WTC11 (cell line): ENCODE data around the gene SRPK3.

Experiments
- CBFB ChIP-seq: sonication (generic); formaldehyde crosslinking; IDR thresholded peaks from 2 replicates; pipeline ENCODE4 v1.8.1; 2022; ENCODE audit warnings: mild to moderate bottlenecking, low read depth, missing genetic modification reagents
- CREM ChIP-seq: sonication (generic); formaldehyde crosslinking; IDR thresholded peaks from 2 replicates; pipeline ENCODE4 v1.8.1; 2022; ENCODE audit warnings: mild to moderate bottlenecking, missing genetic modification reagents, moderate library complexity
- FOXK1 ChIP-seq: sonication (generic); formaldehyde crosslinking; IDR thresholded peaks from 2 replicates; pipeline ENCODE4 v1.8.0; 2022; ENCODE audit warnings: mild to moderate bottlenecking, moderate library complexity, missing genetic modification reagents
- JAZF1 ChIP-seq: fragments of 250-450 bp; sonication (Bioruptor Pico); IDR thresholded peaks from 2 replicates; pipeline ENCODE4 v1.9.0; 2021; ENCODE audit warnings: moderate library complexity, mild to moderate bottlenecking, inconsistent platforms
- JUN ChIP-seq: sonication (generic); formaldehyde crosslinking; IDR thresholded peaks from 2 replicates; pipeline ENCODE4 v1.8.0; 2023; ENCODE audit warnings: mild to moderate bottlenecking, missing genetic modification reagents
- NFE2L1 ChIP-seq: sonication (generic); formaldehyde crosslinking; IDR thresholded peaks from 2 replicates; pipeline ENCODE4 v1.8.1; 2023; ENCODE audit warnings: missing genetic modification reagents
- NR3C1 ChIP-seq: sonication (generic); formaldehyde crosslinking; conservative IDR thresholded peaks from 2 replicates; pipeline ENCODE4 v1.8.1; 2023; ENCODE audit warnings: low read depth, mild to moderate bottlenecking, missing genetic modification reagents
- ZNF317 ChIP-seq: sonication (generic); formaldehyde crosslinking; IDR thresholded peaks from 2 replicates; pipeline ENCODE4 v1.8.1; 2023; ENCODE audit warnings: low read depth, mild to moderate bottlenecking, moderate library complexity, missing genetic modification reagents, borderline replicate concordance
- TF ChIP-seq, protein P1 (sequence below): sonication (generic); formaldehyde crosslinking; IDR thresholded peaks from 2 replicates; pipeline ENCODE4 v1.8.0; 2022; ENCODE audit warnings: mild to moderate bottlenecking, missing genetic modification reagents
- TF ChIP-seq, protein P2 (sequence below): fragments of 200-600 bp; IDR thresholded peaks from 2 replicates; pipeline ENCODE4 v1.8.0; 2022; ENCODE audit warnings: antibody characterized with exemption
- TF ChIP-seq, protein P3 (sequence below): fragments of 250-450 bp; sonication (Bioruptor Pico); IDR thresholded peaks from 2 replicates; pipeline ENCODE4 v1.9.0; 2021; ENCODE audit warnings: mild to moderate bottlenecking
- TF ChIP-seq, protein P4 (sequence below): sonication (generic); formaldehyde crosslinking; conservative IDR thresholded peaks from 2 replicates; pipeline ENCODE4 v1.8.1; 2022; ENCODE audit warnings: mild to moderate bottlenecking, missing genetic modification reagents
- TF ChIP-seq, protein P5 (sequence below): sonication (generic); formaldehyde crosslinking; IDR thresholded peaks from 2 replicates; pipeline ENCODE4 v1.8.0; 2022; ENCODE audit warnings: mild to moderate bottlenecking, missing genetic modification reagents

DNA sequence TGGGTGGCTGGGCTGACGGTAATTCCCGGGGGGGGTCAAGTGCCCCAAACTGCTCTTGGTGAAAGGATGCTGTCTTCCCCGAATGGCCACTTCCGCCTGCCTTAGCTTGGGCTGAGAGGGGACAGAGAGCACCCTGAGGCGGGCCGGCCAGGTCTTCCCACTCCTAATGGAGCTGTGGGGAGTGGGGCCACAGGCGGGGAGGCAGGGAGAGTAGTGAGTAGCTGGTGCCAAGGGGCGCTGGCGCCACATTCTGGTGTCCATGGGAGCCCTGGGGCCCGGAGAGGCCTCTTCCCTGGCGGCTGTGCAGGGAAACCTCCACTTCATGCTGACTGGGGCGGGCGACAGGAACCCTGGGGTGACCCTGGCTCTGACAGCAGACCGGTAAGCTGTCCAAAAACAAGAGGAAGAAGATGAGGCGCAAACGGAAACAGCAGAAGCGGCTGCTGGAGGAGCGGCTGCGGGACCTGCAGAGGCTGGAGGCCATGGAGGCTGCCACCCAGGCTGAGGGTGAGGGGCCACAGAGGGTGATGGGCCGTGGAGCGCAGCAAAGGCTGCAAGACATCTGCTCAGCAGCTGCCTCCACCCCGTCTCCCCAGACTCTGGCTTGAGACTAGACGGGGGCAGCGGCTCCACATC is 2.7 kb downstream of the SRPK3 start:
- TF ChIP-seq, protein P1, sequence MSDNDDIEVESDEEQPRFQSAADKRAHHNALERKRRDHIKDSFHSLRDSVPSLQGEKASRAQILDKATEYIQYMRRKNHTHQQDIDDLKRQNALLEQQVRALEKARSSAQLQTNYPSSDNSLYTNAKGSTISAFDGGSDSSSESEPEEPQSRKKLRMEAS (CRISPR knock-in tag) = no peak
- no peak for TF ChIP-seq ZNF317 (CRISPR knock-in tag)
- no peak for TF ChIP-seq CBFB (CRISPR knock-in tag)
- TF ChIP-seq, protein P2, sequence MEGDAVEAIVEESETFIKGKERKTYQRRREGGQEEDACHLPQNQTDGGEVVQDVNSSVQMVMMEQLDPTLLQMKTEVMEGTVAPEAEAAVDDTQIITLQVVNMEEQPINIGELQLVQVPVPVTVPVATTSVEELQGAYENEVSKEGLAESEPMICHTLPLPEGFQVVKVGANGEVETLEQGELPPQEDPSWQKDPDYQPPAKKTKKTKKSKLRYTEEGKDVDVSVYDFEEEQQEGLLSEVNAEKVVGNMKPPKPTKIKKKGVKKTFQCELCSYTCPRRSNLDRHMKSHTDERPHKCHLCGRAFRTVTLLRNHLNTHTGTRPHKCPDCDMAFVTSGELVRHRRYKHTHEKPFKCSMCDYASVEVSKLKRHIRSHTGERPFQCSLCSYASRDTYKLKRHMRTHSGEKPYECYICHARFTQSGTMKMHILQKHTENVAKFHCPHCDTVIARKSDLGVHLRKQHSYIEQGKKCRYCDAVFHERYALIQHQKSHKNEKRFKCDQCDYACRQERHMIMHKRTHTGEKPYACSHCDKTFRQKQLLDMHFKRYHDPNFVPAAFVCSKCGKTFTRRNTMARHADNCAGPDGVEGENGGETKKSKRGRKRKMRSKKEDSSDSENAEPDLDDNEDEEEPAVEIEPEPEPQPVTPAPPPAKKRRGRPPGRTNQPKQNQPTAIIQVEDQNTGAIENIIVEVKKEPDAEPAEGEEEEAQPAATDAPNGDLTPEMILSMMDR = no peak
- TF ChIP-seq, protein P3, sequence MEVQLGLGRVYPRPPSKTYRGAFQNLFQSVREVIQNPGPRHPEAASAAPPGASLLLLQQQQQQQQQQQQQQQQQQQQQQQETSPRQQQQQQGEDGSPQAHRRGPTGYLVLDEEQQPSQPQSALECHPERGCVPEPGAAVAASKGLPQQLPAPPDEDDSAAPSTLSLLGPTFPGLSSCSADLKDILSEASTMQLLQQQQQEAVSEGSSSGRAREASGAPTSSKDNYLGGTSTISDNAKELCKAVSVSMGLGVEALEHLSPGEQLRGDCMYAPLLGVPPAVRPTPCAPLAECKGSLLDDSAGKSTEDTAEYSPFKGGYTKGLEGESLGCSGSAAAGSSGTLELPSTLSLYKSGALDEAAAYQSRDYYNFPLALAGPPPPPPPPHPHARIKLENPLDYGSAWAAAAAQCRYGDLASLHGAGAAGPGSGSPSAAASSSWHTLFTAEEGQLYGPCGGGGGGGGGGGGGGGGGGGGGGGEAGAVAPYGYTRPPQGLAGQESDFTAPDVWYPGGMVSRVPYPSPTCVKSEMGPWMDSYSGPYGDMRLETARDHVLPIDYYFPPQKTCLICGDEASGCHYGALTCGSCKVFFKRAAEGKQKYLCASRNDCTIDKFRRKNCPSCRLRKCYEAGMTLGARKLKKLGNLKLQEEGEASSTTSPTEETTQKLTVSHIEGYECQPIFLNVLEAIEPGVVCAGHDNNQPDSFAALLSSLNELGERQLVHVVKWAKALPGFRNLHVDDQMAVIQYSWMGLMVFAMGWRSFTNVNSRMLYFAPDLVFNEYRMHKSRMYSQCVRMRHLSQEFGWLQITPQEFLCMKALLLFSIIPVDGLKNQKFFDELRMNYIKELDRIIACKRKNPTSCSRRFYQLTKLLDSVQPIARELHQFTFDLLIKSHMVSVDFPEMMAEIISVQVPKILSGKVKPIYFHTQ (CRISPR knock-in tag) = no peak
- no peak for TF ChIP-seq JUN (CRISPR knock-in tag)
- TF ChIP-seq, protein P4, sequence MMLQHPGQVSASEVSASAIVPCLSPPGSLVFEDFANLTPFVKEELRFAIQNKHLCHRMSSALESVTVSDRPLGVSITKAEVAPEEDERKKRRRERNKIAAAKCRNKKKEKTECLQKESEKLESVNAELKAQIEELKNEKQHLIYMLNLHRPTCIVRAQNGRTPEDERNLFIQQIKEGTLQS (CRISPR knock-in tag) = no peak
- no peak for TF ChIP-seq NR3C1 (CRISPR knock-in tag)
- TF ChIP-seq NFE2L1 (CRISPR knock-in tag) = no peak
- TF ChIP-seq, protein P5, sequence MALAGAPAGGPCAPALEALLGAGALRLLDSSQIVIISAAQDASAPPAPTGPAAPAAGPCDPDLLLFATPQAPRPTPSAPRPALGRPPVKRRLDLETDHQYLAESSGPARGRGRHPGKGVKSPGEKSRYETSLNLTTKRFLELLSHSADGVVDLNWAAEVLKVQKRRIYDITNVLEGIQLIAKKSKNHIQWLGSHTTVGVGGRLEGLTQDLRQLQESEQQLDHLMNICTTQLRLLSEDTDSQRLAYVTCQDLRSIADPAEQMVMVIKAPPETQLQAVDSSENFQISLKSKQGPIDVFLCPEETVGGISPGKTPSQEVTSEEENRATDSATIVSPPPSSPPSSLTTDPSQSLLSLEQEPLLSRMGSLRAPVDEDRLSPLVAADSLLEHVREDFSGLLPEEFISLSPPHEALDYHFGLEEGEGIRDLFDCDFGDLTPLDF = no peak
- no peak for TF ChIP-seq CREM (CRISPR knock-in tag)
- no peak for TF ChIP-seq FOXK1 (CRISPR knock-in tag)
- no peak for TF ChIP-seq JAZF1 (CRISPR knock-in tag)
